Astrocyte (in vitro differentiated cells and primary cell): Measurements from ENCODE around the gene C15orf61. TPM values are rescaled to one million over a fixed set of nuclear protein-coding genes. Genes with fewer than 3 reads are reported as not detected.

Experiments used
- DNase-seq: peaks from one replicate; pipeline ENCODE4 v3.0.0-alpha.2; 2010; ENCODE audit warnings: low read depth
- FAIRE-seq: peaks from 2 replicates; lab custom pipeline; 2011; peaks lifted over from hg19 to GRCh38; lab: Jason Lieb, UNC
- H2AFZ ChIP-seq: 2 replicates; pipeline ENCODE4 v1.6.0; 2012; ENCODE audit warnings: low read depth, low read length, inconsistent platforms
- H3K27ac ChIP-seq: 2 replicates; pipeline ENCODE4 v1.5.1; 2011; ENCODE audit warnings: low read depth, low read length, inconsistent platforms
- H3K27me3 ChIP-seq: 2 replicates; pipeline ENCODE4 v1.6.0; 2011; ENCODE audit warnings: low read length, inconsistent platforms; ENCODE audit not compliant: insufficient read depth
- H3K36me3 ChIP-seq: 2 replicates; pipeline ENCODE4 v1.5.1; 2011; ENCODE audit warnings: low read length, inconsistent platforms; ENCODE audit not compliant: insufficient read depth
- H3K4me1 ChIP-seq: 2 replicates; pipeline ENCODE4 v1.5.1; 2011; ENCODE audit warnings: low read length, inconsistent platforms; ENCODE audit not compliant: insufficient read depth
- H3K4me2 ChIP-seq: 2 replicates; pipeline ENCODE4 v1.6.0; 2012; ENCODE audit warnings: low read length, inconsistent platforms
- H3K4me3 ChIP-seq: 2 replicates; pipeline ENCODE4 v1.5.1; 2011; ENCODE audit warnings: low read depth, mild to moderate bottlenecking, low read length, inconsistent platforms; ENCODE audit not compliant: insufficient read depth
- H3K79me2 ChIP-seq: 2 replicates; pipeline ENCODE4 v1.6.0; 2012; ENCODE audit warnings: mild to moderate bottlenecking, low read length, inconsistent platforms; ENCODE audit not compliant: insufficient read depth
- H3K9ac ChIP-seq: 2 replicates; pipeline ENCODE4 v1.6.0; 2012; ENCODE audit warnings: mild to moderate bottlenecking, low read length, inconsistent platforms
- H3K9me3 ChIP-seq: 2 replicates; pipeline ENCODE4 v1.5.1; 2012; ENCODE audit warnings: low read depth, mild to moderate bottlenecking, low read length, inconsistent platforms; ENCODE audit not compliant: insufficient read depth
- H4K20me1 ChIP-seq: 2 replicates; pipeline ENCODE4 v1.6.0; 2012; ENCODE audit warnings: low read length, inconsistent platforms; ENCODE audit not compliant: insufficient read depth
- H3K27ac Mint-ChIP-seq: one replicate; pipeline ENCODE4 v1.8.0; 2021; ENCODE audit warnings: mild to moderate bottlenecking, mixed read lengths; ENCODE audit not compliant: unreplicated experiment
- H3K27me3 Mint-ChIP-seq: one replicate; pipeline ENCODE4 v1.8.0; 2021; ENCODE audit warnings: low read depth, mixed read lengths; ENCODE audit not compliant: unreplicated experiment
- H3K36me3 Mint-ChIP-seq: one replicate; pipeline ENCODE4 v1.8.0; 2021; ENCODE audit warnings: low read depth, mixed read lengths; ENCODE audit not compliant: unreplicated experiment
- H3K4me1 Mint-ChIP-seq: one replicate; pipeline ENCODE4 v1.8.0; 2021; ENCODE audit warnings: low read depth, mixed read lengths; ENCODE audit not compliant: unreplicated experiment
- H3K4me3 Mint-ChIP-seq: one replicate; pipeline ENCODE4 v1.8.0; 2021; ENCODE audit warnings: mild to moderate bottlenecking, moderate library complexity, mixed read lengths; ENCODE audit not compliant: unreplicated experiment
- H3K9me3 Mint-ChIP-seq: one replicate; pipeline ENCODE4 v1.8.0; 2021; ENCODE audit warnings: mild to moderate bottlenecking, mixed read lengths; ENCODE audit not compliant: unreplicated experiment
- EZH2 ChIP-seq: IDR thresholded peaks from 2 replicates; pipeline ENCODE4 v1.6.1; 2012; ENCODE audit warnings: mild to moderate bottlenecking, low read length, inconsistent platforms; ENCODE audit not compliant: insufficient read depth
- total RNA-seq: library from RNA; stranded (reverse); gene quantifications from 2 replicates; pipeline ENCODE4 v1.2.1, GENCODE V29; 2021
- TF ChIP-seq, protein P1 (sequence below): IDR thresholded peaks from 2 replicates; pipeline ENCODE4 v1.5.1; 2011; ENCODE audit warnings: low read depth, mild to moderate bottlenecking, inconsistent platforms, low read length, moderate library complexity; ENCODE audit not compliant: insufficient read depth

Gene C15orf61
- total RNA-seq, 1 donor from 2014 or later, result 4.7 TPM

DNA sequence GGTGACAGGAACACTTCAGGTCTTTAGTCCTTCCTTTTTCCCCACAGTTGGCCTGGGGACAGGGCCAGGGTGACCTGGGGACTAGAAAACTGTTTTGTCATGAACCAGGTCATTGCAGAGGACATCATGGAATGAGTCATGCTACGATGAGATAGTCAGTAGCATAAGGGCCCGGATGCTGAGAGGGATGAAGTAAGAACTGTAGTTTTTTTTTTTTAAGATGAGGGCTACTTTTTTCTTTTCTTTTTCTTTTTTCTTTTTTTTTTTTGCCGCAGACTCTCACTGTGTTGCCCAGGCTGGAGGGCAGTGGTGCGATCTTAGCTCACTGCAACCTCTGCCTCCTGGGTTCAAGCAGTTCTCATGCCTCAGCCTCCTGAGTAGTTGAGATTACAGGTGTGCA lies 29.6 kb downstream of the C15orf61 start:
- Histone ChIP-seq H3K9me3 (no peaks in the 10 kb centered on the region), H3K27me3 (no peaks in the 10 kb centered on the region), H3K79me2 (no peaks in the 10 kb centered on the region), H3K4me3 (no peak overlapping the region), H3K9ac (no peak overlapping the region), H3K36me3 (no peaks in the 10 kb centered on the region), H3K4me1 (peaks cover 13% of the 10 kb centered on the region), H3K4me2 (no peak overlapping the region), H3K27ac (no peak overlapping the region), H2AFZ (no peak overlapping the region), H4K20me1 (peaks cover 4% of the 10 kb centered on the region)
- Mint-ChIP-seq H3K36me3 (peaks cover 2% of the 10 kb centered on the region), H3K27me3 (no peaks in the 10 kb centered on the region), H3K9me3 (no peaks in the 10 kb centered on the region), H3K4me1 (peaks cover 17% of the 10 kb centered on the region), H3K27ac (no peak overlapping the region), H3K4me3 (no peak overlapping the region)
- no peak for DNase-seq
- TF ChIP-seq, protein P1, sequence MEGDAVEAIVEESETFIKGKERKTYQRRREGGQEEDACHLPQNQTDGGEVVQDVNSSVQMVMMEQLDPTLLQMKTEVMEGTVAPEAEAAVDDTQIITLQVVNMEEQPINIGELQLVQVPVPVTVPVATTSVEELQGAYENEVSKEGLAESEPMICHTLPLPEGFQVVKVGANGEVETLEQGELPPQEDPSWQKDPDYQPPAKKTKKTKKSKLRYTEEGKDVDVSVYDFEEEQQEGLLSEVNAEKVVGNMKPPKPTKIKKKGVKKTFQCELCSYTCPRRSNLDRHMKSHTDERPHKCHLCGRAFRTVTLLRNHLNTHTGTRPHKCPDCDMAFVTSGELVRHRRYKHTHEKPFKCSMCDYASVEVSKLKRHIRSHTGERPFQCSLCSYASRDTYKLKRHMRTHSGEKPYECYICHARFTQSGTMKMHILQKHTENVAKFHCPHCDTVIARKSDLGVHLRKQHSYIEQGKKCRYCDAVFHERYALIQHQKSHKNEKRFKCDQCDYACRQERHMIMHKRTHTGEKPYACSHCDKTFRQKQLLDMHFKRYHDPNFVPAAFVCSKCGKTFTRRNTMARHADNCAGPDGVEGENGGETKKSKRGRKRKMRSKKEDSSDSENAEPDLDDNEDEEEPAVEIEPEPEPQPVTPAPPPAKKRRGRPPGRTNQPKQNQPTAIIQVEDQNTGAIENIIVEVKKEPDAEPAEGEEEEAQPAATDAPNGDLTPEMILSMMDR, result no peak
- TF ChIP-seq EZH2, result no peak
- no peak for FAIRE-seq

DNA sequence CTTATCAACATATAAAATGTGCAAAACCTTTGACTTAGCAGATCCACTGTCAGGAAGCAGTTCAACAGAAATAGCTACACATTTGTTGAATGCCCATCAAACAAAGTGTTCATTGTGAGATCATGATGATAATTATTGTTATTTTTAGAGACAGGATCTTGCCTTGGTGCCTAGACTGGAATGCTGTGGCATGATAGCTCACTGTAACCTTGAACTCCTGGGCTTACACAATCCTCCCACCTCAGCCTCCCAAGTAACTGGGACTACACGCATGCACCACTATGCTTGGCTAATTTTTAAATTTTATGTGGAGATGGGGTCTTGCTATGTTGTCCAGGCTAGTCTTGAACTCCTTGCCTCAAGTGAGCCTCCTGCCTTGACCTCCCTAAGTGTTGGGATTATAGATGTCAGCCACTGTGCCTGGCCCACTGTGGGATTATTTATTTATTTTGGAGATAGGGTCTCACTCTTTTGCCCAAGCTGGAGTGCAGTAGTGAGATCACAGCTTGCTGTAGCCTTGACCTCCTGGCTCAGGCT lies 30.3 kb downstream of the C15orf61 start:
- Mint-ChIP-seq H3K27ac (no peak overlapping the region), H3K36me3 (peaks cover 4% of the 10 kb centered on the region), H3K4me3 (no peak overlapping the region), H3K4me1 (peaks cover 17% of the 10 kb centered on the region), H3K9me3 (no peaks in the 10 kb centered on the region), H3K27me3 (no peaks in the 10 kb centered on the region)
- Histone ChIP-seq H4K20me1 (peaks cover 4% of the 10 kb centered on the region), H3K27me3 (no peaks in the 10 kb centered on the region), H3K9ac (no peak overlapping the region), H3K9me3 (no peaks in the 10 kb centered on the region), H3K4me1 (peaks cover 13% of the 10 kb centered on the region), H2AFZ (no peak overlapping the region), H3K4me3 (no peak overlapping the region), H3K4me2 (no peak overlapping the region), H3K27ac (no peak overlapping the region), H3K79me2 (no peaks in the 10 kb centered on the region), H3K36me3 (no peaks in the 10 kb centered on the region)
- FAIRE-seq, result no peak
- TF ChIP-seq, protein P1, result no peak
- TF ChIP-seq EZH2, result no peak
- no peak for DNase-seq

DNA sequence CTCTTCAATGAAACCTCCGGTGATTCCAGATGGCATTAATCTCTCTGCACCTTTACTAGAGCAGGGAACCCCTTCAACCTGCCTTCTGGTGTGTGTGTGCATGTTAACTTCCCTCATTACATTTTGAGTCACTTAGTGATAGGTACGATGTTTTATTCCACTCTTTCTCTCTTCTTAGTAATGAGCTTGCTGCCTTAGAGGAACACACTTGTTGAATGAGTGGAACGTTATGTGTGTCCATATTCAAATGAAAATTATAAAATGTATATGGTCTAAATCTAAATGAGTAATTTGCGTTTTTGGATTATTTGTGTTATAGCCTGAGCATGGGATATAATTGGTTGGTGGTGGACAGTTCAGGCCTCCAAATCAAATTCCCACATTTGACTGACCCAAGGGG lies 33.6 kb downstream of the C15orf61 start:
- H3K4me1 ChIP-seq, result no peaks in the 10 kb centered on the region
- no peak overlapping the region for H3K4me3 ChIP-seq
- TF ChIP-seq EZH2, result no peak
- TF ChIP-seq, protein P1, result no peak
- no peak overlapping the region for H3K27ac ChIP-seq
- FAIRE-seq (no peak), DNase-seq (no peak)
- Mint-ChIP-seq H3K27me3 (no peaks in the 10 kb centered on the region), H3K9me3 (peaks cover 5% of the 10 kb centered on the region), H3K27ac (no peak overlapping the region), H3K36me3 (peaks cover 20% of the 10 kb centered on the region), H3K4me1 (no peaks in the 10 kb centered on the region), H3K4me3 (no peak overlapping the region)
- no peak overlapping the region for H3K9ac ChIP-seq
- H3K79me2 ChIP-seq, result no peaks in the 10 kb centered on the region
- no peaks in the 10 kb centered on the region for H3K27me3 ChIP-seq
- H3K9me3 ChIP-seq, result no peaks in the 10 kb centered on the region
- H4K20me1 ChIP-seq, result no peaks in the 10 kb centered on the region
- H2AFZ ChIP-seq, result no peak overlapping the region
- H3K36me3 ChIP-seq, result no peaks in the 10 kb centered on the region
- no peak overlapping the region for H3K4me2 ChIP-seq
